Muscle layer of duodenum (tissue), 2 donors: ENCODE results near the gene TCL1A.
"Not testable (repeated sequence)": the region's sequence is repeated elsewhere in the genome, so short reads cannot be mapped to it uniquely, and the experiment has no call there.

ENCODE experiments used
- H3K27ac ChIP-seq: one replicate; pipeline ENCODE4 v1.7.0; 2013; ENCODE audit warnings: mild to moderate bottlenecking, low read length
- H3K27me3 ChIP-seq: one replicate; pipeline ENCODE4 v1.7.0; 2013; ENCODE audit warnings: low read depth, mild to moderate bottlenecking, control low read depth, low read length
- H3K36me3 ChIP-seq, 2 donors: one replicate each; pipeline ENCODE4 v1.7.0; 2013; ENCODE audit warnings: low read length in 2 of 2, control low read depth in 1 of 2, mild to moderate bottlenecking in 1 of 2; ENCODE audit not compliant: insufficient read depth in 2 of 2, control insufficient read depth in 1 of 2
- H3K4me1 ChIP-seq, 2 donors: one replicate each; pipeline ENCODE4 v1.7.0; 2013; ENCODE audit warnings: low read length in 2 of 2, mild to moderate bottlenecking in 2 of 2, control low read depth in 1 of 2, moderate library complexity in 1 of 2; ENCODE audit not compliant: insufficient read depth in 2 of 2, control insufficient read depth in 1 of 2
- H3K4me3 ChIP-seq, 2 donors: one replicate each; pipeline ENCODE4 v1.7.0; 2013; ENCODE audit warnings: low read length in 2 of 2, low read depth in 1 of 2, mild to moderate bottlenecking in 1 of 2
- H3K9me3 ChIP-seq, 2 donors: one replicate each; pipeline ENCODE4 v1.7.0; 2013; ENCODE audit warnings: low read length in 2 of 2, control low read depth in 1 of 2, mild to moderate bottlenecking in 1 of 2; ENCODE audit not compliant: control insufficient read depth in 1 of 2
- donor health status: healthy.

The TCL1A gene, protein sequence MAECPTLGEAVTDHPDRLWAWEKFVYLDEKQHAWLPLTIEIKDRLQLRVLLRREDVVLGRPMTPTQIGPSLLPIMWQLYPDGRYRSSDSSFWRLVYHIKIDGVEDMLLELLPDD

DNA sequence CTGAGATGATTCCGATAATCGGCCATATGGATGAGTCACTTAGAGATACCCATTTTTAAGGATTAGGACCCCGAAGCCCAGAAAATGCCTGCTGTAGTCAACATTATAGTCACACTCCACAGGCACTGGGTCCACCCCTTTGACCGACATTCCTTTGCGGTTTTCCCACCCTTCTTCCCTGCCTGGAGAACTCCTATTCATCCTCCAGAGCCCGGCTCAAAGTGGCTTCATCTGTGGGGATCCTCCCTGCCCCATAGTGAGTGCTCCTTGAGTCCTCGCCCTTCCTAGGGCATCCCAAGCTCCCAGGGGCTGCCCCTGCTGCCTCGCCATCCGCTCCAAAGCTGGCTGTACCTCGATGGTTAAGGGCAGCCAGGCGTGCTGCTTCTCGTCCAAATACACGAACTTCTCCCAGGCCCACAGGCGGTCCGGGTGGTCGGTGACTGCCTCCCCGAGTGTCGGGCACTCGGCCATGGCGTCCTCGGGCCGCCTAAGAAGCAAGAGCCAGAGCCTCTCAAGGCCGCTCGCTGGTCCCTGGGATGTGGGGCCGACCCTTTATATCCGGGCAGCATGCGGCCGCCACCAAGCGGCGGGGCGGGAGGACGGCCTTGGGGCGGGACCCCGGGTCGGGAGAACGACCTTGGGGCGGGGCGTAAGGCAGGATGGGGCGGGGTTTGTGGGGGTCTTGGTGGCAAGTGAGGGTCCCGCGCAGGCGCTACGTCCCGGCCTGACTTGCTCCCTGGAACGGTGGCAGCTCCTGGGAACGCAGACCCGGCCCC is at the start of gene TCL1A:
TSS of gene TCL1A (minus strand) at position 530 of the 776 bp plus-strand sequence. CDS start at position 471, 59 bp downstream.
- Histone ChIP-seq H3K4me3 (no peak within 1 kb of the TSS), H3K27me3 (peaks cover 5% of the 10 kb centered on the region), H3K4me1 (no peaks in the 10 kb centered on the region), H3K27ac (no peak within 1 kb of the TSS), H3K36me3 (no peaks in the 10 kb centered on the region), H3K9me3 (no peaks in the 10 kb centered on the region)

GRCh38 chr14:95763032-95763431 is 49.1 kb upstream of the TCL1A start:
- H3K9me3 ChIP-seq, H3K27ac ChIP-seq, H3K4me3 ChIP-seq, H3K27me3 ChIP-seq, H3K36me3 ChIP-seq, H3K4me1 ChIP-seq: not testable (repeated sequence)

- H3K36me3 ChIP-seq = no peaks in the 10 kb centered on the region
- H3K27ac ChIP-seq = no peak overlapping the region
- no peaks in the 10 kb centered on the region for H3K9me3 ChIP-seq
- H3K27me3 ChIP-seq = peaks cover 5% of the 10 kb centered on the region
- no peak overlapping the region for H3K4me3 ChIP-seq
- no peaks in the 10 kb centered on the region for H3K4me1 ChIP-seq
These were observed 47.5 kb upstream of the TCL1A start for GRCh38 chr14:95761436-95761835.

- no peaks in the 10 kb centered on the region for H3K9me3 ChIP-seq
- H3K27me3 ChIP-seq = peaks cover 5% of the 10 kb centered on the region
- H3K36me3 ChIP-seq = no peaks in the 10 kb centered on the region
- no peaks in the 10 kb centered on the region for H3K4me1 ChIP-seq
- H3K4me3 ChIP-seq = no peak overlapping the region
- H3K27ac ChIP-seq = no peak overlapping the region
These were observed 46.7 kb upstream of the TCL1A start for GRCh38 chr14:95760596-95760995.

DNA sequence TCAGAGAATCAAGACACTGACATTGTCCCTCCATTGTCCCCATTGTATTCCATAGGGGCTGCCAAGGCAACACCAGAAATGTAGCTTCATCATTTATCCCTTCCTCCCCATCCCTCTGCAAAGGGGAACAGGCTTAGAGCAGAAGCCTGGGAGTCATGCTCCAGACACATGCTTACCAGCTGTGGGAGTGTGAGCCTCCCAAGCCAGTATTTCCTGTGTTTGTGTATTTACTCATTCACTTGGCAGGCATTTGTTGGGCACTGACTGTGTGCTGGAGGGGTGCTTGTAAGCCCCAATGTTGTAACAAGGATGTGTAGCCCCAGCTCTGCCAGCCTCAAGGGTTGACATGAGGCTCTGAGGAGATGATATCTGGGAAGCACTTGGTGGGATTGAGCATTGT is 46.0 kb upstream of the TCL1A start:
- no peaks in the 10 kb centered on the region for H3K4me1 ChIP-seq
- H3K9me3 ChIP-seq = no peaks in the 10 kb centered on the region
- no peak overlapping the region for H3K4me3 ChIP-seq
- no peaks in the 10 kb centered on the region for H3K36me3 ChIP-seq
- H3K27ac ChIP-seq = no peak overlapping the region
- H3K27me3 ChIP-seq = peaks cover 5% of the 10 kb centered on the region

DNA sequence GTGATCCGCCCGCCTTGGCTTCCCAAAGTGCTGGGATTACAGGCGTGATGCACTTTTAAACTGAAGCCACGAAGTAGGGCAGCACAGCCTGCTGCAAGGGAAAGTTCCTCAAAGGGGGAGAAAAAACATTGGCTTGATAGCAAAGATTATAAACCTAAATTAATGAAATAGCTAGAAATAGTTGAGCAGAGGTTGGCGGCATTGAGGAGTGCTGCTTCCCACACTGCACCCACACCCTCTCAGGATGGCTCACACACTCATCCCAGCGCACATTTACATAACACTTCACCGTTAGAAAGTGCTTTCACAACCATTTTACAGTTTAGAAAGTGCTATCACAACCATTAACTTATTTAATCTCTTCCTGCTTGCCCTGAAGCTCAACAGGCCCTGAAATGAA is 44.4 kb upstream of the TCL1A start:
- no peak overlapping the region for H3K27ac ChIP-seq
- no peaks in the 10 kb centered on the region for H3K9me3 ChIP-seq
- peaks cover 5% of the 10 kb centered on the region for H3K27me3 ChIP-seq
- H3K4me1 ChIP-seq = no peaks in the 10 kb centered on the region
- H3K4me3 ChIP-seq = no peak overlapping the region
- H3K36me3 ChIP-seq = no peaks in the 10 kb centered on the region

- Histone ChIP-seq H3K4me3 (no peak overlapping the region), H3K4me1 (no peaks in the 10 kb centered on the region), H3K36me3 (no peaks in the 10 kb centered on the region), H3K9me3 (no peaks in the 10 kb centered on the region), H3K27me3 (peaks cover 5% of the 10 kb centered on the region), H3K27ac (no peak overlapping the region)
These were observed 42.8 kb upstream of the TCL1A start for GRCh38 chr14:95756751-95757150.

DNA sequence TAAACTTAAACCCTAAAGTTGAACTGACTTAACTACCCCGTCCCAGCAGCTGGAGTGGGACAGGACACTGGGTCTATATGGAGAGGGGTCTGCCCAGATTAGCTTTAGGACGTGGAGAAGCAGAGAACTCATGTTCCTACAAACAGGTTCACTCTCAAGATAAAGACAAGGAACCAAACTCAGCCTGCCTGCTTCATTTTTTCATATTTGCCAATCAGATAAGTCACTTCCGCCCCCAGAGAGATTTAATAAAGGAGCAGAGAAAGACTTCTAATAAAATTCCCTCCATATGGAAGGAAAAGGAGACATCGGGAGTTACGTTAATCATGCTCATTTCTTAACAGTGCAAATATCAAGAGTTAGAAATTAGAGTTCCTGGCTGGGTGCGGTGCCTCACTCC is 42.2 kb upstream of the TCL1A start:
- H3K27me3 ChIP-seq = peaks cover 5% of the 10 kb centered on the region
- H3K4me1 ChIP-seq = no peaks in the 10 kb centered on the region
- no peaks in the 10 kb centered on the region for H3K36me3 ChIP-seq
- H3K9me3 ChIP-seq = no peaks in the 10 kb centered on the region
- no peak overlapping the region for H3K4me3 ChIP-seq
- H3K27ac ChIP-seq = no peak overlapping the region

DNA sequence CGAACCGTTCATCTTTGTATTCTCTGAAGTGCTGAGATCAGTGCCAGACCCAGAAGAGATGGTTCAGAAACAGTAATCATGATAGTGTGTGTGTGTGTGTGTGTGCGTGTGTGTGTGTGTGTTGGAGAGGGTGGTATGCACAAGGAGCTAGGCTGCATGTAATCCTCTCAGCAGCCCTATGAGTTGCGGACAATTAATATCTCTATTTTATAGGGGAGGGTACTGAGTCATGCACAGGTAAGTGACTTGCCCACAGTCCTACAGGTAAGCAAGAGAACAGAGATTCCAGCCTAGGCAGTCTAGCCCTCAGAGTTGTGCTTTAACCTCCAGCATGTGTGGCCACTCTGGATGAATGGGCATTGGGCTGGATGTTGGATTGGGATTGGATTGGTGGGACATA is 27.9 kb upstream of the TCL1A start:
- H3K27me3 ChIP-seq = no peaks in the 10 kb centered on the region
- no peaks in the 10 kb centered on the region for H3K9me3 ChIP-seq
- H3K36me3 ChIP-seq = no peaks in the 10 kb centered on the region
- H3K27ac ChIP-seq = no peak overlapping the region
- no peaks in the 10 kb centered on the region for H3K4me1 ChIP-seq
- no peak overlapping the region for H3K4me3 ChIP-seq

DNA sequence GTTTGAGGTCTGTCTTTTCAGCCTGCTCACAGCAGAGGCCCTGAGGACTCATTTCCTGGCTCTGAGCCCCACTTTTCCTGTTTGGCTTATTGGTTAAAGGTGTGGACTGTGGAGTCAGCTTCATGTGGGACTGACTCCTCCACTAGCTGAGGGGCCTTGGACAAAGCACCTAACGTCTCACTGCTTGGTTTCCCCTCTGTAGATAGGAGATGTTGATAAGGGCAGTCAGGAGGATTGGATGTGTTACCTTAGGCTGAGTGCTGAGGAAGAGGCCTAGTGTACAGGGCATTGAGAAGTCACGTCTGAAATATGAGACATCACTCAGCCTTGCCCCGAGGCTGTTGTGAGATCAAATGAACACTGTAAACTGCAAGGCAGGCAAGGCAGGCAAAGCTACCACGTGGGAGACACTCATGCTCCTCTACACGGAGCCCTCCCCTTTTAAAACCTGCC is 27.1 kb upstream of the TCL1A start:
- Histone ChIP-seq H3K27ac (no peak overlapping the region), H3K4me1 (no peaks in the 10 kb centered on the region)

GRCh38 chr14:95739356-95739755 is 25.4 kb upstream of the TCL1A start:
- Histone ChIP-seq H3K27me3 (no peaks in the 10 kb centered on the region), H3K27ac (no peak overlapping the region), H3K4me3 (no peak overlapping the region)

More for the DNA sequence above, 27.1 kb upstream of the TCL1A start:
- Histone ChIP-seq H3K4me3 (no peak overlapping the region), H3K36me3 (no peaks in the 10 kb centered on the region), H3K27me3 (no peaks in the 10 kb centered on the region), H3K9me3 (no peaks in the 10 kb centered on the region)

GRCh38 chr14:95733212-95733611 is 19.3 kb upstream of the TCL1A start:
- no peak overlapping the region for H3K27ac ChIP-seq
- H3K4me3 ChIP-seq = no peak overlapping the region
- no peaks in the 10 kb centered on the region for H3K4me1 ChIP-seq
- H3K9me3 ChIP-seq = no peaks in the 10 kb centered on the region
- no peaks in the 10 kb centered on the region for H3K27me3 ChIP-seq
- H3K36me3 ChIP-seq = no peaks in the 10 kb centered on the region

More at GRCh38 chr14:95739356-95739755, 25.4 kb upstream of the TCL1A start:
- H3K36me3 ChIP-seq = no peaks in the 10 kb centered on the region
- H3K4me1 ChIP-seq = no peaks in the 10 kb centered on the region
- no peaks in the 10 kb centered on the region for H3K9me3 ChIP-seq
